Hepatocyte (in vitro differentiated cells): ENCODE results near the gene RASGRP3. TPM values are rescaled to one million over a fixed set of nuclear protein-coding genes. Genes with fewer than 3 reads are reported as not detected.

Source experiments
- DNase-seq: peaks from one replicate; pipeline ENCODE4 v3.0.0-alpha.2; 2016; ENCODE audit warnings: low spot score
- H2AFZ ChIP-seq: fragments of 200-600 bp; sonication (generic); 2 replicates; pipeline ENCODE4 v1.6.0; 2016; ENCODE audit warnings: antibody characterized with exemption, mild to moderate bottlenecking
- H3K27ac ChIP-seq: fragments of 200-600 bp; sonication (generic); 2 replicates; pipeline ENCODE4 v1.5.1; 2016; ENCODE audit warnings: mild to moderate bottlenecking
- H3K27me3 ChIP-seq: fragments of 200-600 bp; sonication (generic); 2 replicates; pipeline ENCODE4 v1.6.1; 2016
- H3K36me3 ChIP-seq: fragments of 200-600 bp; sonication (generic); replicated peaks from 2 replicates; pipeline ENCODE4 v1.5.1; 2016; ENCODE audit warnings: low read depth; ENCODE audit not compliant: insufficient read depth
- H3K4me1 ChIP-seq: fragments of 200-600 bp; sonication (generic); 2 replicates; pipeline ENCODE4 v1.5.1; 2016; ENCODE audit warnings: mild to moderate bottlenecking, moderate library complexity; ENCODE audit not compliant: insufficient read depth
- H3K4me2 ChIP-seq: fragments of 200-600 bp; sonication (generic); 2 replicates; pipeline ENCODE4 v1.6.0; 2016
- H3K4me3 ChIP-seq: fragments of 200-600 bp; sonication (generic); 2 replicates; pipeline ENCODE4 v1.5.1; 2016; ENCODE audit warnings: mild to moderate bottlenecking
- H3K79me2 ChIP-seq: fragments of 200-600 bp; sonication (generic); 2 replicates; pipeline ENCODE4 v1.6.0; 2017; ENCODE audit warnings: mild to moderate bottlenecking
- H3K9me2 ChIP-seq: fragments of 200-600 bp; sonication (generic); replicated peaks from 2 replicates; pipeline ENCODE4 v1.6.0; 2017; ENCODE audit warnings: mild to moderate bottlenecking; ENCODE audit not compliant: insufficient read depth
- H3K9me3 ChIP-seq: fragments of 200-600 bp; sonication (generic); 2 replicates; pipeline ENCODE4 v1.5.1; 2016; ENCODE audit warnings: low read depth, mild to moderate bottlenecking
- H4K20me1 ChIP-seq: fragments of 200-600 bp; sonication (generic); 2 replicates; pipeline ENCODE4 v1.6.0; 2016; ENCODE audit warnings: mild to moderate bottlenecking; ENCODE audit not compliant: insufficient read depth, poor library complexity, severe bottlenecking
- EZH2 ChIP-seq: fragments of 200-600 bp; sonication (generic); IDR thresholded peaks from 2 replicates; pipeline ENCODE4 v1.6.1; 2016; ENCODE audit warnings: antibody characterized with exemption, mild to moderate bottlenecking, borderline replicate concordance
- EZH2phosphoT487 ChIP-seq: fragments of 200-600 bp; sonication (generic); IDR thresholded peaks from one replicate; pipeline ENCODE4 v1.6.1; 2018; ENCODE audit warnings: antibody characterized with exemption, mild to moderate bottlenecking, low read depth, moderate library complexity; ENCODE audit not compliant: unreplicated experiment, severe bottlenecking
- WGBS: methylation state at CpG from one replicate; pipeline ENCODE4 v1.1.6; 2016; ENCODE audit warnings: low lambda C conversion rate; ENCODE audit errors: missing lambda C conversion rate; 5-methylcytosine and 5-hydroxymethylcytosine counted together
- polyA plus RNA-seq: library from polyadenylated mRNA; unstranded; fragments of >200 nt; fragmentation: Nextera tagmentation; extraction: Ambion mirVana; gene quantifications from 2 replicates; pipeline ENCODE4 v1.2.1, GENCODE V29; 2016
- total RNA-seq: library from RNA; depleted of rRNA; stranded (reverse); fragments of >200 nt; gene quantifications from 2 replicates; pipeline ENCODE4 v1.2.3, GENCODE V29; 2014
- TF ChIP-seq, protein P1 (sequence below): fragments of 200-600 bp; sonication (generic); IDR thresholded peaks from 2 replicates; pipeline ENCODE4 v1.5.1; 2016; ENCODE audit warnings: antibody characterized with exemption, mild to moderate bottlenecking; ENCODE audit not compliant: poor library complexity

RASGRP3 gene
- total and polyA plus RNA-seq, 2 experiments from 2014 or later = 1.7 to 8.6 TPM

DNA sequence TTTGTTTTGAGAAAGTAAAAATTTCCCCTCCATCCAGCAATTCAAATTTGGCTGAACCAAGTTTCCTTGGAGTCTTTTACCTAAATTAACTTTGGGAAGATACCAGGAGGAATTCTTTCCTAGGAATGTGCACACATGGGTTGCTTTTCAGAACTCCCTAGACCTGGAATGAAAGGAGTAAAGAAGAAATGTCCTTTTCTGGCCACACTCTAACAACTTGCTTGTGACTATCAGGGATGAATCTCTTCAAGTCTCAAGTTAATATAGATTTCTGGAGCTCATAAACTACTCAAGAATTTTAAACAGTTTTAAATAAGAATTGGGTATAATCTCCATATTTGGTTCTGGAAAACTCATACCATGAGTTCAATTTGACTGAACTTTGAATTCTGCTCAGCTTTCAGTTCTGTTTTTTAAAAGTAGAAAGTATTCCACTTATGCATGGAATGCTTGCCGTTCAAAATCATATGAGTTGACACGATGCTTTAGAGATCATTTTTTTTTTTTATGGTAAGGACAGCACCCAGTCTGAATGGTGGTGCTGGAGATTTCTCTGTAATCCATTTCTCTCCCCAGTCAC lies 7.7 kb downstream of the RASGRP3 start:
- H3K27ac ChIP-seq = no peak overlapping the region
- no peak for DNase-seq
- no peaks in the 10 kb centered on the region for H3K36me3 ChIP-seq
- H3K4me1 ChIP-seq = no peaks in the 10 kb centered on the region
- no peaks in the 10 kb centered on the region for H3K79me2 ChIP-seq
- H3K27me3 ChIP-seq = no peaks in the 10 kb centered on the region
- no peaks in the 10 kb centered on the region for H3K9me3 ChIP-seq
- H2AFZ ChIP-seq = no peak overlapping the region
- H4K20me1 ChIP-seq = no peaks in the 10 kb centered on the region
- no peak overlapping the region for H3K4me3 ChIP-seq
- TF ChIP-seq, protein P1, sequence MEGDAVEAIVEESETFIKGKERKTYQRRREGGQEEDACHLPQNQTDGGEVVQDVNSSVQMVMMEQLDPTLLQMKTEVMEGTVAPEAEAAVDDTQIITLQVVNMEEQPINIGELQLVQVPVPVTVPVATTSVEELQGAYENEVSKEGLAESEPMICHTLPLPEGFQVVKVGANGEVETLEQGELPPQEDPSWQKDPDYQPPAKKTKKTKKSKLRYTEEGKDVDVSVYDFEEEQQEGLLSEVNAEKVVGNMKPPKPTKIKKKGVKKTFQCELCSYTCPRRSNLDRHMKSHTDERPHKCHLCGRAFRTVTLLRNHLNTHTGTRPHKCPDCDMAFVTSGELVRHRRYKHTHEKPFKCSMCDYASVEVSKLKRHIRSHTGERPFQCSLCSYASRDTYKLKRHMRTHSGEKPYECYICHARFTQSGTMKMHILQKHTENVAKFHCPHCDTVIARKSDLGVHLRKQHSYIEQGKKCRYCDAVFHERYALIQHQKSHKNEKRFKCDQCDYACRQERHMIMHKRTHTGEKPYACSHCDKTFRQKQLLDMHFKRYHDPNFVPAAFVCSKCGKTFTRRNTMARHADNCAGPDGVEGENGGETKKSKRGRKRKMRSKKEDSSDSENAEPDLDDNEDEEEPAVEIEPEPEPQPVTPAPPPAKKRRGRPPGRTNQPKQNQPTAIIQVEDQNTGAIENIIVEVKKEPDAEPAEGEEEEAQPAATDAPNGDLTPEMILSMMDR = no peak
- TF ChIP-seq EZH2 = no peak
- TF ChIP-seq EZH2phosphoT487 = no peak
- no peak overlapping the region for H3K4me2 ChIP-seq
- WGBS = 57% methylated on average over 2 of the region's 2 CpGs
- no peaks in the 10 kb centered on the region for H3K9me2 ChIP-seq

DNA sequence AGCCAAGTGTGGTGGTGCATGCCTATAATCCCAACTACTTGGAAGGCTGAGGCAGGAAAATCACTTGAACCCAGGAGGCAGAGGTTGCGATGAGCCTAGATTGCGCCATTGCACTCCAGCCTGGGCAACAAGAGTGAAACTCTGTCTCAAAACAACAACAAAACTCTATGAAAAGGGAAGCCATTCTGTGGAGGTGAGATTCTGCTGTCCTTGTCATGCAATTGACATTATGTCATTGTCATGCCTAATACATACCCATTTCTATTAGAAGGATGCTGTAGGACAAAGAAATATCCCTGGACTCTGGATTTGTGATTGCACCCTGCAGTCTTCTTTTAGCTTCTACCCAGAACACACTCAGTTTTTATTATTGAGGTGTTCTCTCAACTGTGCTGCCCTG lies 8.6 kb downstream of the RASGRP3 start:
- H3K4me3 ChIP-seq = no peak overlapping the region
- H3K27ac ChIP-seq = no peak overlapping the region
- no peak for DNase-seq
- H2AFZ ChIP-seq = no peak overlapping the region
- no peaks in the 10 kb centered on the region for H3K36me3 ChIP-seq
- H3K9me2 ChIP-seq = no peaks in the 10 kb centered on the region
- no peaks in the 10 kb centered on the region for H3K27me3 ChIP-seq
- TF ChIP-seq EZH2phosphoT487 (no peak), EZH2 (no peak)
- TF ChIP-seq, protein P1 = no peak
- H4K20me1 ChIP-seq = no peaks in the 10 kb centered on the region
- no peaks in the 10 kb centered on the region for H3K4me1 ChIP-seq
- no peaks in the 10 kb centered on the region for H3K79me2 ChIP-seq
- no peaks in the 10 kb centered on the region for H3K9me3 ChIP-seq
- H3K4me2 ChIP-seq = no peak overlapping the region
- 93% methylated on average over 2 of the region's 2 CpGs for WGBS

DNA sequence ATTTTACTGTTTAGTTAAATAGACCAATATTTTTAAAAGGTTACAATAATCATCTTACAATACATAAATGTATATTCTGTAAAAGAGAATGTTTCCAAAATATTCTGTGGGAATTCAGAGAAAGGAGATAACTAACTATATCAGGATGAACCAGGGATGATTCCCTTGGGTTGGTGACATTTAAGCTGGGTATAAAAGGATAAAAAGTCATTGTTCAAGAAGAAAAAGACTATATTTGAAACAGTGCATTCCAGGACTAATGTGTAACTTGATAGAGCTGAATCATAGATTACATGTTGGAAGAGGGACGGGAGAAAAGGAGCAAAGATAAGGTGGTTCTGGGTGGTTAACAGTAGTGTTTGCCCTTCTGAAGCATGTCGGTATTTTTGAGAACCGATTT lies 10.1 kb downstream of the RASGRP3 start:
- Histone ChIP-seq H3K27ac (no peak overlapping the region), H3K79me2 (no peaks in the 10 kb centered on the region), H2AFZ (no peak overlapping the region), H3K27me3 (no peaks in the 10 kb centered on the region), H3K4me1 (no peaks in the 10 kb centered on the region), H3K4me3 (no peak overlapping the region), H3K9me3 (no peaks in the 10 kb centered on the region), H3K9me2 (no peaks in the 10 kb centered on the region), H4K20me1 (no peaks in the 10 kb centered on the region), H3K4me2 (no peak overlapping the region), H3K36me3 (no peaks in the 10 kb centered on the region)
- TF ChIP-seq EZH2phosphoT487 (no peak), EZH2 (no peak)
- TF ChIP-seq, protein P1 = no peak
- 95% methylated on average over 3 of the region's 3 CpGs for WGBS
- DNase-seq = no peak
